ENCODE data around the gene CFAP54. TPM values are rescaled to one million over a fixed set of nuclear protein-coding genes. Genes with fewer than 3 reads are reported as not detected.

Gene CFAP54
- total and polyA plus RNA-seq, 2 experiments from 2014 or later, result 0.07 to 0.76 TPM

DNA sequence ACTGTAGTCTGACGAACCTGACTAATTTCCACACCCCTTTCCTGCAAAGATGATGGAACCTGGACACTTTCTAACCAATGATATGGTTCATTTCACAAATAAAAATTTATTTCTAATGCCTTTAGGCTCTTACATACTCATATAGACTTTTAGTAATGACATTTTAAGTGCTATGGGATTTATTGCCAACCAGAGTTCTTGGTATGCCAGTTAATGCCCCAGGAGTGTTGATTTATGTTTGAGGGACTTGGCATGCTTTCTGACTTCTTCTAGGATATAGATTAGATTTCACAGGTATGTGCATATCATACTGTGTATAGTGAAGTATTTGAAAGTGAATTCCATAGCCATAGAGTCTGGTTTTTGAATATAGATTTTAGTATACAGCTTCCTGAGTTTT, 159.5 kb downstream of the CFAP54 start:
- Histone ChIP-seq H2AFZ (no peak overlapping the region), H3K79me2 (replicated peaks; ENCODE audit: insufficient read depth) (no peaks in the 10 kb centered on the region), H3K4me1 (ENCODE audit: insufficient read depth) (no peaks in the 10 kb centered on the region), H3K4me3 (no peak overlapping the region), H3K36me3 (ENCODE audit: insufficient read depth) (no peaks in the 10 kb centered on the region), H3K9me2 (ENCODE audit: insufficient read depth) (no peaks in the 10 kb centered on the region; the same call in 1 of the 2 replicates), H3K4me2 (no peak overlapping the region), H3K27ac (ENCODE audit: low read depth) (no peak overlapping the region), H3F3A (replicated peaks; ENCODE audit: low read depth) (no peaks in the 10 kb centered on the region), H3K27me3 (ENCODE audit: insufficient read depth) (no peaks in the 10 kb centered on the region), H4K20me1 (replicated peaks; ENCODE audit: insufficient read depth) (no peaks in the 10 kb centered on the region)
- Mint-ChIP-seq H3K9me3 (peaks cover 13% of the 10 kb centered on the region; the same call in 2 of the 3 replicates), H3K4me3 (no peak overlapping the region), H3K27ac (no peak overlapping the region), H3K4me1 (no peaks in the 10 kb centered on the region; the same call in 1 of the 3 replicates), H3K27me3 (ENCODE audit: insufficient read depth, low read depth, poor library complexity) (no peaks in the 10 kb centered on the region), H3K36me3 (ENCODE audit: low read depth) (0 out of 3 replicates have a peak, but pooled peaks cover 3% of the 10 kb centered on the region)
- ATAC-seq (no peak), DNase-seq (ENCODE audit: low spot score) (no peak)
- TF ChIP-seq EZH2phosphoT487 (IDR thresholded peaks at IDR 0.05; ENCODE audit: unreplicated experiment) (no peak), EZH2 (IDR thresholded peaks at IDR 0.05; ENCODE audit: low read depth, unreplicated experiment) (no peak), POLR2AphosphoS5 (IDR thresholded peaks at IDR 0.05; ENCODE audit: low read depth) (no peak), JUNB (IDR thresholded peaks at IDR 0.05; ENCODE audit: unreplicated experiment) (no peak), ZNF331 (CRISPR knock-in tag; IDR thresholded peaks at IDR 0.05; ENCODE audit: low read depth) (no peak), CREB1 (CRISPR knock-in tag; IDR thresholded peaks at IDR 0.05; ENCODE audit: low read depth) (no peak), NANOG (IDR thresholded peaks at IDR 0.05; ENCODE audit: borderline replicate concordance) (no peak), STAT1 (IDR thresholded peaks at IDR 0.05; ENCODE audit: unreplicated experiment) (no peak), ZNF114 (CRISPR knock-in tag; IDR thresholded peaks at IDR 0.05) (no peak)
- TF ChIP-seq, protein P1, sequence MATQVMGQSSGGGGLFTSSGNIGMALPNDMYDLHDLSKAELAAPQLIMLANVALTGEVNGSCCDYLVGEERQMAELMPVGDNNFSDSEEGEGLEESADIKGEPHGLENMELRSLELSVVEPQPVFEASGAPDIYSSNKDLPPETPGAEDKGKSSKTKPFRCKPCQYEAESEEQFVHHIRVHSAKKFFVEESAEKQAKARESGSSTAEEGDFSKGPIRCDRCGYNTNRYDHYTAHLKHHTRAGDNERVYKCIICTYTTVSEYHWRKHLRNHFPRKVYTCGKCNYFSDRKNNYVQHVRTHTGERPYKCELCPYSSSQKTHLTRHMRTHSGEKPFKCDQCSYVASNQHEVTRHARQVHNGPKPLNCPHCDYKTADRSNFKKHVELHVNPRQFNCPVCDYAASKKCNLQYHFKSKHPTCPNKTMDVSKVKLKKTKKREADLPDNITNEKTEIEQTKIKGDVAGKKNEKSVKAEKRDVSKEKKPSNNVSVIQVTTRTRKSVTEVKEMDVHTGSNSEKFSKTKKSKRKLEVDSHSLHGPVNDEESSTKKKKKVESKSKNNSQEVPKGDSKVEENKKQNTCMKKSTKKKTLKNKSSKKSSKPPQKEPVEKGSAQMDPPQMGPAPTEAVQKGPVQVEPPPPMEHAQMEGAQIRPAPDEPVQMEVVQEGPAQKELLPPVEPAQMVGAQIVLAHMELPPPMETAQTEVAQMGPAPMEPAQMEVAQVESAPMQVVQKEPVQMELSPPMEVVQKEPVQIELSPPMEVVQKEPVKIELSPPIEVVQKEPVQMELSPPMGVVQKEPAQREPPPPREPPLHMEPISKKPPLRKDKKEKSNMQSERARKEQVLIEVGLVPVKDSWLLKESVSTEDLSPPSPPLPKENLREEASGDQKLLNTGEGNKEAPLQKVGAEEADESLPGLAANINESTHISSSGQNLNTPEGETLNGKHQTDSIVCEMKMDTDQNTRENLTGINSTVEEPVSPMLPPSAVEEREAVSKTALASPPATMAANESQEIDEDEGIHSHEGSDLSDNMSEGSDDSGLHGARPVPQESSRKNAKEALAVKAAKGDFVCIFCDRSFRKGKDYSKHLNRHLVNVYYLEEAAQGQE (IDR thresholded peaks at IDR 0.05; ENCODE audit: unreplicated experiment), result no peak
- TF ChIP-seq, protein P2, sequence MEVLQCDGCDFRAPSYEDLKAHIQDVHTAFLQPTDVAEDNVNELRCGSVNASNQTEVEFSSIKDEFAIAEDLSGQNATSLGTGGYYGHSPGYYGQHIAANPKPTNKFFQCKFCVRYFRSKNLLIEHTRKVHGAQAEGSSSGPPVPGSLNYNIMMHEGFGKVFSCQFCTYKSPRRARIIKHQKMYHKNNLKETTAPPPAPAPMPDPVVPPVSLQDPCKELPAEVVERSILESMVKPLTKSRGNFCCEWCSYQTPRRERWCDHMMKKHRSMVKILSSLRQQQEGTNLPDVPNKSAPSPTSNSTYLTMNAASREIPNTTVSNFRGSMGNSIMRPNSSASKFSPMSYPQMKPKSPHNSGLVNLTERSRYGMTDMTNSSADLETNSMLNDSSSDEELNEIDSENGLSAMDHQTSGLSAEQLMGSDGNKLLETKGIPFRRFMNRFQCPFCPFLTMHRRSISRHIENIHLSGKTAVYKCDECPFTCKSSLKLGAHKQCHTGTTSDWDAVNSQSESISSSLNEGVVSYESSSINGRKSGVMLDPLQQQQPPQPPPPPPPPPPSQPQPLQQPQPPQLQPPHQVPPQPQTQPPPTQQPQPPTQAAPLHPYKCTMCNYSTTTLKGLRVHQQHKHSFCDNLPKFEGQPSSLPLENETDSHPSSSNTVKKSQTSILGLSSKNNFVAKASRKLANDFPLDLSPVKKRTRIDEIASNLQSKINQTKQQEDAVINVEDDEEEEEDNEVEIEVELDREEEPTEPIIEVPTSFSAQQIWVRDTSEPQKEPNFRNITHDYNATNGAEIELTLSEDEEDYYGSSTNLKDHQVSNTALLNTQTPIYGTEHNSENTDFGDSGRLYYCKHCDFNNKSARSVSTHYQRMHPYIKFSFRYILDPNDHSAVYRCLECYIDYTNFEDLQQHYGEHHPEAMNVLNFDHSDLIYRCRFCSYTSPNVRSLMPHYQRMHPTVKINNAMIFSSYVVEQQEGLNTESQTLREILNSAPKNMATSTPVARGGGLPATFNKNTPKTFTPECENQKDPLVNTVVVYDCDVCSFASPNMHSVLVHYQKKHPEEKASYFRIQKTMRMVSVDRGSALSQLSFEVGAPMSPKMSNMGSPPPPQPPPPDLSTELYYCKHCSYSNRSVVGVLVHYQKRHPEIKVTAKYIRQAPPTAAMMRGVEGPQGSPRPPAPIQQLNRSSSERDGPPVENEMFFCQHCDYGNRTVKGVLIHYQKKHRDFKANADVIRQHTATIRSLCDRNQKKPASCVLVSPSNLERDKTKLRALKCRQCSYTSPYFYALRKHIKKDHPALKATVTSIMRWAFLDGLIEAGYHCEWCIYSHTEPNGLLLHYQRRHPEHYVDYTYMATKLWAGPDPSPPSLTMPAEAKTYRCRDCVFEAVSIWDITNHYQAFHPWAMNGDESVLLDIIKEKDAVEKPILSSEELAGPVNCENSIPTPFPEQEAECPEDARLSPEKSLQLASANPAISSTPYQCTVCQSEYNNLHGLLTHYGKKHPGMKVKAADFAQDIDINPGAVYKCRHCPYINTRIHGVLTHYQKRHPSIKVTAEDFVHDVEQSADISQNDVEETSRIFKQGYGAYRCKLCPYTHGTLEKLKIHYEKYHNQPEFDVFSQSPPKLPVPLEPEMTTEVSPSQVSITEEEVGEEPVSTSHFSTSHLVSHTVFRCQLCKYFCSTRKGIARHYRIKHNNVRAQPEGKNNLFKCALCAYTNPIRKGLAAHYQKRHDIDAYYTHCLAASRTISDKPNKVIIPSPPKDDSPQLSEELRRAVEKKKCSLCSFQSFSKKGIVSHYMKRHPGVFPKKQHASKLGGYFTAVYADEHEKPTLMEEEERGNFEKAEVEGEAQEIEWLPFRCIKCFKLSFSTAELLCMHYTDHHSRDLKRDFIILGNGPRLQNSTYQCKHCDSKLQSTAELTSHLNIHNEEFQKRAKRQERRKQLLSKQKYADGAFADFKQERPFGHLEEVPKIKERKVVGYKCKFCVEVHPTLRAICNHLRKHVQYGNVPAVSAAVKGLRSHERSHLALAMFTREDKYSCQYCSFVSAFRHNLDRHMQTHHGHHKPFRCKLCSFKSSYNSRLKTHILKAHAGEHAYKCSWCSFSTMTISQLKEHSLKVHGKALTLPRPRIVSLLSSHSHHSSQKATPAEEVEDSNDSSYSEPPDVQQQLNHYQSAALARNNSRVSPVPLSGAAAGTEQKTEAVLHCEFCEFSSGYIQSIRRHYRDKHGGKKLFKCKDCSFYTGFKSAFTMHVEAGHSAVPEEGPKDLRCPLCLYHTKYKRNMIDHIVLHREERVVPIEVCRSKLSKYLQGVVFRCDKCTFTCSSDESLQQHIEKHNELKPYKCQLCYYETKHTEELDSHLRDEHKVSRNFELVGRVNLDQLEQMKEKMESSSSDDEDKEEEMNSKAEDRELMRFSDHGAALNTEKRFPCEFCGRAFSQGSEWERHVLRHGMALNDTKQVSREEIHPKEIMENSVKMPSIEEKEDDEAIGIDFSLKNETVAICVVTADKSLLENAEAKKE (CRISPR knock-in tag; IDR thresholded peaks at IDR 0.05), result no peak
- TF ChIP-seq, protein P3, sequence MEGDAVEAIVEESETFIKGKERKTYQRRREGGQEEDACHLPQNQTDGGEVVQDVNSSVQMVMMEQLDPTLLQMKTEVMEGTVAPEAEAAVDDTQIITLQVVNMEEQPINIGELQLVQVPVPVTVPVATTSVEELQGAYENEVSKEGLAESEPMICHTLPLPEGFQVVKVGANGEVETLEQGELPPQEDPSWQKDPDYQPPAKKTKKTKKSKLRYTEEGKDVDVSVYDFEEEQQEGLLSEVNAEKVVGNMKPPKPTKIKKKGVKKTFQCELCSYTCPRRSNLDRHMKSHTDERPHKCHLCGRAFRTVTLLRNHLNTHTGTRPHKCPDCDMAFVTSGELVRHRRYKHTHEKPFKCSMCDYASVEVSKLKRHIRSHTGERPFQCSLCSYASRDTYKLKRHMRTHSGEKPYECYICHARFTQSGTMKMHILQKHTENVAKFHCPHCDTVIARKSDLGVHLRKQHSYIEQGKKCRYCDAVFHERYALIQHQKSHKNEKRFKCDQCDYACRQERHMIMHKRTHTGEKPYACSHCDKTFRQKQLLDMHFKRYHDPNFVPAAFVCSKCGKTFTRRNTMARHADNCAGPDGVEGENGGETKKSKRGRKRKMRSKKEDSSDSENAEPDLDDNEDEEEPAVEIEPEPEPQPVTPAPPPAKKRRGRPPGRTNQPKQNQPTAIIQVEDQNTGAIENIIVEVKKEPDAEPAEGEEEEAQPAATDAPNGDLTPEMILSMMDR (conservative IDR thresholded peaks at IDR 0.05; ENCODE audit: low read depth in 2 of 2), result no peak
- TF ChIP-seq, protein P4, sequence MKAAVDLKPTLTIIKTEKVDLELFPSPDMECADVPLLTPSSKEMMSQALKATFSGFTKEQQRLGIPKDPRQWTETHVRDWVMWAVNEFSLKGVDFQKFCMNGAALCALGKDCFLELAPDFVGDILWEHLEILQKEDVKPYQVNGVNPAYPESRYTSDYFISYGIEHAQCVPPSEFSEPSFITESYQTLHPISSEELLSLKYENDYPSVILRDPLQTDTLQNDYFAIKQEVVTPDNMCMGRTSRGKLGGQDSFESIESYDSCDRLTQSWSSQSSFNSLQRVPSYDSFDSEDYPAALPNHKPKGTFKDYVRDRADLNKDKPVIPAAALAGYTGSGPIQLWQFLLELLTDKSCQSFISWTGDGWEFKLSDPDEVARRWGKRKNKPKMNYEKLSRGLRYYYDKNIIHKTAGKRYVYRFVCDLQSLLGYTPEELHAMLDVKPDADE (IDR thresholded peaks at IDR 0.05), result no peak
